ENCODE results near the gene NRP1.
"Not testable (repeated sequence)": the region's sequence is repeated elsewhere in the genome, so short reads cannot be mapped to it uniquely, and the experiment has no call there.

- TF ChIP-seq, protein P1, sequence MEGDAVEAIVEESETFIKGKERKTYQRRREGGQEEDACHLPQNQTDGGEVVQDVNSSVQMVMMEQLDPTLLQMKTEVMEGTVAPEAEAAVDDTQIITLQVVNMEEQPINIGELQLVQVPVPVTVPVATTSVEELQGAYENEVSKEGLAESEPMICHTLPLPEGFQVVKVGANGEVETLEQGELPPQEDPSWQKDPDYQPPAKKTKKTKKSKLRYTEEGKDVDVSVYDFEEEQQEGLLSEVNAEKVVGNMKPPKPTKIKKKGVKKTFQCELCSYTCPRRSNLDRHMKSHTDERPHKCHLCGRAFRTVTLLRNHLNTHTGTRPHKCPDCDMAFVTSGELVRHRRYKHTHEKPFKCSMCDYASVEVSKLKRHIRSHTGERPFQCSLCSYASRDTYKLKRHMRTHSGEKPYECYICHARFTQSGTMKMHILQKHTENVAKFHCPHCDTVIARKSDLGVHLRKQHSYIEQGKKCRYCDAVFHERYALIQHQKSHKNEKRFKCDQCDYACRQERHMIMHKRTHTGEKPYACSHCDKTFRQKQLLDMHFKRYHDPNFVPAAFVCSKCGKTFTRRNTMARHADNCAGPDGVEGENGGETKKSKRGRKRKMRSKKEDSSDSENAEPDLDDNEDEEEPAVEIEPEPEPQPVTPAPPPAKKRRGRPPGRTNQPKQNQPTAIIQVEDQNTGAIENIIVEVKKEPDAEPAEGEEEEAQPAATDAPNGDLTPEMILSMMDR (IDR thresholded peaks at IDR 0.05 in 8 of 11, conservative IDR thresholded peaks at IDR 0.05 in 3 of 11): not testable (repeated sequence)
- TF ChIP-seq POLR2AphosphoS5 (IDR thresholded peaks at IDR 0.05): not testable (repeated sequence)
Measured at GRCh38 chr10:33138686-33139085, 195.8 kb downstream of the NRP1 start.

All from spleen (tissue), 7 donors.